ENCODE data around the gene NR2F1.
"Not testable (repeated sequence)": the region's sequence is repeated elsewhere in the genome, so short reads cannot be mapped to it uniquely, and the experiment has no call there.

- TF ChIP-seq CTCF (conservative IDR thresholded peaks at IDR 0.05; ENCODE audit: low read depth in 2 of 2); EZH2phosphoT487 (IDR thresholded peaks at IDR 0.05; ENCODE audit: unreplicated experiment); REST (IDR thresholded peaks at IDR 0.05; ENCODE audit: unreplicated experiment); EZH2 (IDR thresholded peaks at IDR 0.05; ENCODE audit: low read depth, unreplicated experiment); POLR2AphosphoS5 (IDR thresholded peaks at IDR 0.05; ENCODE audit: low read depth): not testable (repeated sequence)
These were observed 33.4 kb upstream of the NR2F1 start for GRCh38 chr5:93549594-93549993.
